Measurements from ENCODE around the gene PPARD. TPM values are rescaled to one million over a fixed set of nuclear protein-coding genes. Genes with fewer than 3 reads are reported as not detected.

PPARD gene
- total RNA-seq, 1 donor from 2014 or later, result 27.0 TPM

GRCh38 chr6:35317483-35318195 lies 24.7 kb upstream of the PPARD start:
- no peak for TF ChIP-seq CTCF (IDR thresholded peaks at IDR 0.05)
- no peak for DNase-seq (ENCODE audit: low spot score)
- Mint-ChIP-seq H3K4me1 (ENCODE audit: low read depth) (peaks cover 16% of the 10 kb centered on the region), H3K9me3 (ENCODE audit: low read depth) (peaks cover 3% of the 10 kb centered on the region), H3K4me3 (ENCODE audit: unreplicated experiment) (peak overlapping the region; percentile 93), H3K27ac (ENCODE audit: unreplicated experiment) (peak overlapping the region; percentile 61), H3K36me3 (ENCODE audit: low read depth) (peaks cover 2% of the 10 kb centered on the region), H3K27me3 (ENCODE audit: low read depth) (peaks cover 2% of the 10 kb centered on the region)

- Mint-ChIP-seq H3K4me3 (ENCODE audit: unreplicated experiment) (peak overlapping the region; percentile 93), H3K27ac (ENCODE audit: unreplicated experiment) (peak overlapping the region; percentile 86)
- peak; percentile 61 for TF ChIP-seq CTCF (IDR thresholded peaks at IDR 0.05)
Observed at GRCh38 chr6:35318196-35319171, 23.9 kb upstream of the PPARD start.

DNA sequence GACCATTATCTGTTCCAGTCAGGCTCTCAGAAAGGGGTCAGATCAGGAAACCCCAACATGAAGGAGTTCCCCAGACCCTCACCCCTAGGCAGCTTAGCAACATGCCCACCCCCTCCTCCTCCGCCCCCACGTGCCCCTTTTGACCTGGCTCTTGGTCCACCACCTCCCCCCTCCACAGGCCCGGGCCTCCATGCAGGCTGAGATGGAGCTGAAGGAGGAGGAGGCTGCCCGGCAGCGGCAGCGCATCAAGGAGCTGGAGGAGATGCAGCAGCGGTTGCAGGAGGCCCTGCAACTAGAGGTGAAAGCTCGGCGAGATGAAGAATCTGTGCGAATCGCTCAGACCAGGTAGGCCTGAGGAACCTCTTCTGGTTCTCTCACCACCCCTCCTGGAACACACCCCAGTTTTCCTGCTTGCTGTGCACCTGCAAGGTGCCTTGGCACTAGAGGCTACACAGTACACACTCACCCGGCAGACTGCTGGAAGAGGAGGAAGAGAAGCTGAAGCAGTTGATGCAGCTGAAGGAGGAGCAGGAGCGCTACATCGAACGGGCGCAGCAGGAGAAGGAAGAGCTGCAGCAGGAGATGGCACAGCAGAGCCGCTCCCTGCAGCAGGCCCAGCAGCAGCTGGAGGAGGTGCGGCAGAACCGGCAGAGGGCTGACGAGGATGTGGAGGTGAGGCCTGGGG lies 22.9 kb upstream of the PPARD start:
- Mint-ChIP-seq H3K27ac (ENCODE audit: unreplicated experiment) (no peak overlapping the region), H3K27me3 (ENCODE audit: low read depth) (no peaks in the 10 kb centered on the region), H3K4me1 (ENCODE audit: low read depth) (peaks cover 16% of the 10 kb centered on the region), H3K9me3 (ENCODE audit: low read depth) (peaks cover 3% of the 10 kb centered on the region), H3K4me3 (ENCODE audit: unreplicated experiment) (no peak overlapping the region), H3K36me3 (ENCODE audit: low read depth) (peaks cover 2% of the 10 kb centered on the region)
- no peak for TF ChIP-seq CTCF (IDR thresholded peaks at IDR 0.05)
- no peak for DNase-seq (ENCODE audit: low spot score)

More at GRCh38 chr6:35318196-35319171, 23.9 kb upstream of the PPARD start:
- peak; percentile 96 for DNase-seq (ENCODE audit: low spot score)
- H3K36me3 Mint-ChIP-seq (ENCODE audit: low read depth), result peaks cover 2% of the 10 kb centered on the region
- H3K9me3 Mint-ChIP-seq (ENCODE audit: low read depth), result peaks cover 3% of the 10 kb centered on the region
- peaks cover 16% of the 10 kb centered on the region for H3K4me1 Mint-ChIP-seq (ENCODE audit: low read depth)
- peaks cover under 1% of the 10 kb centered on the region for H3K27me3 Mint-ChIP-seq (ENCODE audit: low read depth)

- Mint-ChIP-seq H3K27me3 (ENCODE audit: low read depth) (no peaks in the 10 kb centered on the region), H3K9me3 (ENCODE audit: low read depth) (peaks cover 3% of the 10 kb centered on the region), H3K4me1 (ENCODE audit: low read depth) (peaks cover 16% of the 10 kb centered on the region), H3K36me3 (ENCODE audit: low read depth) (peaks cover 2% of the 10 kb centered on the region), H3K4me3 (ENCODE audit: unreplicated experiment) (no peak overlapping the region), H3K27ac (ENCODE audit: unreplicated experiment) (no peak overlapping the region)
- DNase-seq (ENCODE audit: low spot score), result no peak
- TF ChIP-seq CTCF (IDR thresholded peaks at IDR 0.05), result no peak
Observed at GRCh38 chr6:35320031-35320410, 22.3 kb upstream of the PPARD start.

GRCh38 chr6:35321091-35321490 lies 21.3 kb upstream of the PPARD start:
- Mint-ChIP-seq H3K27ac (ENCODE audit: unreplicated experiment) (no peak overlapping the region), H3K4me3 (ENCODE audit: unreplicated experiment) (no peak overlapping the region), H3K27me3 (ENCODE audit: low read depth) (no peaks in the 10 kb centered on the region), H3K4me1 (ENCODE audit: low read depth) (peaks cover 16% of the 10 kb centered on the region), H3K9me3 (ENCODE audit: low read depth) (peaks cover 3% of the 10 kb centered on the region), H3K36me3 (ENCODE audit: low read depth) (peaks cover 2% of the 10 kb centered on the region)
- no peak for DNase-seq (ENCODE audit: low spot score)
- no peak for TF ChIP-seq CTCF (IDR thresholded peaks at IDR 0.05)

All from chondrocyte (in vitro differentiated cells).